Jurkat, Clone E6-1 (cell line): ENCODE data around the gene KIN.
"Not testable (repeated sequence)": the region's sequence is repeated elsewhere in the genome, so short reads cannot be mapped to it uniquely, and the experiment has no call there.

Experiments used
- DNase-seq: peaks from one replicate; pipeline ENCODE4 v3.0.0-alpha.2; 2011; ENCODE audit warnings: low read depth, low spot score
- H3K4me3 ChIP-seq: 2 replicates; pipeline ENCODE4 v1.5.1; 2011; ENCODE audit warnings: mild to moderate bottlenecking, low read length, control low read depth, moderate library complexity

Gene KIN

DNA sequence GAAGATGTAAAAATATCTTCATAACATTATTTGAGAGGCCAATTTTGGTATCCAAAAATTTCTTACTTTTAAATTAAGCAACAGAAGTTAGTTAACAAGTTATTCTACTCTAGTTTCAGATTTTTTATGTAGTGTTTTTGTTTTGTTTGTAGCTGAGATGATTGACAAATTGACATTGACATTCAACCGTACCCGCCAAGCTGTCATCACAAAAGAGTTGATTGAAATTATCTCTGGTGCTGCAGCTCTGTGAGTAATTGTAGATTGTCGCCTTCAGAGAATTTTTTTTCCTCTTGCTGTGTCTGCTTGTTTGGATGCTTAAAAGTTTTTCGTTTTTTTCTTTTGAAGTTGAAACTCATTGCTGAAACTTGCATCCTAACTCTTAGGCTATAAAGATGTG, 14.8 kb upstream of the KIN start:
- DNase-seq, result no peak
- H3K4me3 ChIP-seq, result no peak overlapping the region

DNA sequence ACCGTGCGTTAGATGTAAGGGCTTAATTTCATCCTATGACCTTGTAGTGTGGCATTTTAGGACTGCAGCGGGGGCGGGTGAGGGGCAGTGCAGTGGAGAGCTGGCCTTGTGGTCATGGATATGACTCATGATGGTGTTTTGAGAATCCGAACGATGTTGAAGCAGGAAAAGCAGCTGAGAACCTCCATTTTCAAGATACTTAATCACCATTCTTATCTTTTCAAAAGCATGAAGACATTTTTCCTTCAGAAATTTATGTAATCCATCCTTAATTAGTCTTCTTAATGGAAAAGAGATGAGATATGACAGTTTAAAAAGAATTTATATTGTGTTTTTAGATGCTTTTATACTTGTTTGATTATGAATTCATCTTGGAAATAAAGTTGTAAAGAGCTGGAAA, 9.8 kb upstream of the KIN start:
- DNase-seq, result no peak
- no peak overlapping the region for H3K4me3 ChIP-seq

DNA sequence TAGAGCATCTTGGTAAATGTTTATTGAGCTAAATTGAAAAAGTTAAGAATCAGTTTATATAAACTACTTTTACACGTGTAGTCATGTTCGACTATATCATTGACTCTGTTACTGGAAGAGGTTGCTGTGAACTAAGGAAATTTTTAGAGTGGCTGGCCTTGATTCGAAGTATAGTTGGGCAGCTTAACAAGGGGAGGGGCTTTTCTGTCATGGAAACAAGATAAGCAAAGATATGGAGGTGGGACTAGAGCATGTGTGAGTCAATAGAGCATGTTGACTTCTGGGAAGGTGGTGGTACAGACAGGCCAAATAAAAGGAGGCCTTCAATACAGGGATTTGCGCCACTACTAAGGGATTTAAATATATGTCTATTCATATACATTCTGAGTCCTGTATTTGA, 7.8 kb upstream of the KIN start:
- H3K4me3 ChIP-seq, result no peak overlapping the region
- DNase-seq, result no peak

DNA sequence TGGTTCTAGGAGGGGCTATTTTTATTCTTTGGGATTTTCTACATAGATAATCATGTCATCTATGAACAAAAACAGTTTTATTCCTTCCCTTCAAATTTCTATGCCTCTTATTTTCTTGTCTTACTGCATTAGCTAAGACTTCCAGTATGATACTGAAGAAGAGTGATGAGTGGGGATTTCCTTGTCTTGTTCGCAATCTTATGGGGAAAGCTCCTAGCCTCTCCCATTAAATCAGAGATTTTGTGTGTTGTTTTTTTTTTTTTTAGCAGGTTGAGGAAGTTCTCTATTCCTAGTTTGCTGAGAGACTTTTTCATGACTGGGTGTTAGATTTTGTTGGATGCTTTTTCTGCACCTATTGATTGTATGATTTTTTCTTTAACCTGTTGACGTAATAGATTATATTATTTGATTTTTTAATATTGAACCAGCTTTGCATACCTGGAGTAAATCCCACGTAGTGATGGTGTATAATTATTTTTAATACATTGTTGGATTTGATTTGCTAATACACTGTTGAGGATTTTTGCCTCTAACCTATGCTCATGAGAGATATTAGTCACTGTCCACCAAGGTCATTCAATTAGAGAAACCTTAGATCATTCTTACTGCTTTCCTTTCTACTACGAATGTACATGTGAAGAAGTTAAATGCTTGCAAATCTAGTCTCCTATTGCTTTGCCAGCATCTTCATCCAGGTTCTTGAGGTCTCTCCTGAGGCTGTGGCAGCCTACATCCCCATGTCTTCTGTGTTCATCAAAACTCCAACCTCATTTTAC, 6.6 kb upstream of the KIN start:
- no peak for DNase-seq
- no peak overlapping the region for H3K4me3 ChIP-seq

DNA sequence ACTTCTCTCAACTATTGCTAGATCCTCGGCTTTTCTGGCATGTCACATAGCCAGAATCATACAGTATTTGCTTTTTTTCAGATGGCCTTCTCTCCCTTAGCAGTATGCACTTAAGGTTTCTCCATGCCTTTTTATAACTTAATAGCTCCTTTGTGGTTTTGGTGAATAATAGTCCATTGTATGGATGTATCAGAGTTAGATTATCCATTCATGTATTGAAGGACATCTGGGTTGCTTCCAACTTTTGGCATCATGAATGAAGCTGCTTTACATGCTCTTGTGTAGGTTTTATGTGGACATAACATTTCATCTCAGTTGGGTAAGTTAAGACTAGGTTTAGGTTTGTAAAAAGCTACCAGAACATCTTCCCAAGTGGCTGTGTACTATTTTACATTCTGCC, 4.7 kb upstream of the KIN start:
- DNase-seq, result no peak
- H3K4me3 ChIP-seq, result no peak overlapping the region

- H3K4me3 ChIP-seq, result peak overlapping the region; percentile 78
- DNase-seq, result no peak
Observed at GRCh38 chr10:7789390-7789789, 1.6 kb upstream of the KIN start.

DNA sequence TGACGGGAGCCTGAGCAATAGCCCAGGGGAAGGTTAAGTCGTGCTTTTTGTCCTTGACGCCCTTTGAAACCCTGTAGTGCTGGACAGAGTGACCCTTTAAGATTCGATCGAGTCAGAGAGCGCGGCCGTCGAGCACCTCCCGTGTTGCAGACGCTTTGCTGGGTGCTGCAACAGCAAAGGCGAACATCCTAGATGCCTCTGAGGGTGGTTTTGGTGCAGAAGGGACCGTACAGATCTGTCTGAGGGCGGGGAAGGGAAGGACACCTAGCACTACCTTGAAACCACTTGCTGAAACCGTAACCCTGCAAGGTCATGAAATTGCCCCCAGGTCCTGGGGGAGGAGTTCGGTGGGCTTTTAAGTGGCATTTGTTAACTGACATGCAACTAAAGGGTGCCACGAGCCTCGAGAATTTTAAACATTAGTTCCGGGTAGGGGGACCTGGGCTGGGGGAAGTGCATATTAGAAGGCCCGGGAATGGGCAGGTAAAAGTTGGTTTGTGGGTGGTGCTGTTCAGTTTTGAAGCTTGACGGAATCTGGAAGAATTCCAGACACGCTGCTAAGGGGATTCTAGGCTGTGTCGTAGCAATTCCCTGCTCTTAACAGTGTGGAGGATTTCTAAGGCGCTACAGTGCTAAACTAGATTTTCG, 970 bp upstream of the KIN start:
- DNase-seq, result no peak
- H3K4me3 ChIP-seq, result peak overlapping the region; percentile 78

DNA sequence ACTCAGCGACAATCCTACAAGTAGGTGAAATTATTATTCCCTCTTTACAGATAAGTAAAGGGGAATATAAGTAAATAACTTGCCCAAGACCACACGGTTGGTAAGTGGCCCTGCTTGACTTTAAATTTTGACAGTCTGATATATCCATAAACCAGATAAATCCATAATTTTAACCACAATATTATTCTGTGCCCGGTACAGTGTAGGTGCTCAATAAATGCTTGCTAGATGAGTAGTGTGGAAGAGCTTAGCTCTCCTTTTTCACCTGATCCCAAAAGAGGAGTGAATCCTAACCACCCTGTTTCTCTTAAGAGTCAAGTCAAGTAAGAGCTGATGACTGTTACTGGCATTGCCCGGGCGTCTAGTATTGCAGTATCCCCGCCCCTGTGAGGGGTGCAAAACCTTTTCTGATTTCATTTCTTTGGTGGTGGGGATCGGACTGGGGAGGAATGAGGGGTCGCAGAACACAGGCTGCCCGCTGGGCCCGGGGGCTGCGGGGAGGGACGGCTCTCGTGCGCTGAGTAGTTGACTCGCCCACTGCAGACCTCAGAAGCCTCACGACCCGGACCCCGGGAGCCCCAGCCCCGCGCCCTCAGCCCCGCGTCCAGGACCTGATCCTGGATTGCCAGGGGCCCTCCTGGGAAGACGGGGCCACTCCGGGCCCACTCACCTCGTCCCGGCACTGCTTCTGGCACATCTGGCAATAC, 490 bp downstream of the KIN start:
- DNase-seq, result no peak
- H3K4me3 ChIP-seq, result peak overlapping the region; percentile 78

DNA sequence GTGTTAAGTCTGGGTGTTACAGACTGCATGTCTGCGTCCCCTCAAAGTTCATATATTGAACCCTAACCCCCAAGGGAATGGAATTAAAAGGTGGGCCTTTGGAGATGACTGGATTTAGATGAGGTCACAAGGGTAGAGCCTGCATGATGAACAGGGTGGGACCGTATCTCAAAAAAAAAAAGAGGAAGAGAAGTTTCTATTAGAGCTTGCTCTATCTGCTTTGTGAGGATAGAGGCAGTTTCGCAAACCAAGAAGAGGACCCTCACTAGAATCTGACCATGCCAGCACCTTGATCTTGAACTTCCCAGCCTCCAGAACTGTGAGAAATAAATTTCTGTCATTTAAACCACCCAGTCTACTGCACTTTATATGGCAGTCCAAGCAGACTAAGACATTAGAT, 1.4 kb downstream of the KIN start:
- no peak for DNase-seq
- no peak overlapping the region; the same call in 1 of the 2 replicates for H3K4me3 ChIP-seq

DNA sequence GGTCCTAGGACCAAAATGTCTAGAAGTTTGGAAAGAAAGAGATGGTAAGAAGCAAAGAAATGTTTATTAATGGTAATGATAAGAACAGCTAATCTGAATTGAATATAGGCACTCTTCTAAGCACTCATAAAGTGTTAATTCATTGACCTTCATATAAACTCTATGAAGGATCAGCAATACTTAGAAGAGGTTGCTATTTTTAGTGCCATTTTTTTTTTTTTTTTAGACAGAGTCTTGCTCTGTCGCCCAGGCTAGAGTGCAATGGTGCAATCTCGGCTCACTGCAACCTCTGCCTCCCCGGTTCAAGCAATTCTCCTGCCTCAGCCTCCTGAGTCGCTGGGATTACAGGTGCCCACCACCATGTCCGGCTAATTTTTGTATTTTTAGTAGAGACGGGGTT, 5.6 kb downstream of the KIN start:
- H3K4me3 ChIP-seq, DNase-seq: not testable (repeated sequence)

GRCh38 chr10:7776777-7777176, 11.0 kb downstream of the KIN start:
- H3K4me3 ChIP-seq, result no peak overlapping the region
- DNase-seq, result no peak

- no peak for DNase-seq
- H3K4me3 ChIP-seq, result no peak overlapping the region
Observed at GRCh38 chr10:7773845-7774801, 13.7 kb downstream of the KIN start.

DNA sequence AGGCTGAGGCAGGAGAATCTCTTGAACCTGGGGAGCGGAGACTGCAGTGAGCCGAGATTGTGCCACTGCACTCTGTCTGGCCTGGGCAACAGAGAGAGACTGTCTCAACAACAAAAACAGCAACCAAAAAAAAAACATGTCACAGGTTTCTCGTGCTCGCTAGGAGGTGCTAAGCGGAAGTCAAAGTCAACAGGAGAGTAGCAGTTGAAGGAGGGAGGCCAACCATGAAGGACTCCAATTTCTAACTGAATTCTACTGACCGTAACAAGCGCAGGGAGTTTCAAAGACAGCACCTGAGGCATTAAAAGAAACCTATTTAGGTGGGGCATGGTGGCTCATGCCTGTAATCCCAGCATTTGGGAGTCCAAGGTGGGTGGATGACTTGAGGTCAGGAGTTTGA, 19.4 kb downstream of the KIN start:
- H3K4me3 ChIP-seq, result no peak overlapping the region
- DNase-seq, result no peak

DNA sequence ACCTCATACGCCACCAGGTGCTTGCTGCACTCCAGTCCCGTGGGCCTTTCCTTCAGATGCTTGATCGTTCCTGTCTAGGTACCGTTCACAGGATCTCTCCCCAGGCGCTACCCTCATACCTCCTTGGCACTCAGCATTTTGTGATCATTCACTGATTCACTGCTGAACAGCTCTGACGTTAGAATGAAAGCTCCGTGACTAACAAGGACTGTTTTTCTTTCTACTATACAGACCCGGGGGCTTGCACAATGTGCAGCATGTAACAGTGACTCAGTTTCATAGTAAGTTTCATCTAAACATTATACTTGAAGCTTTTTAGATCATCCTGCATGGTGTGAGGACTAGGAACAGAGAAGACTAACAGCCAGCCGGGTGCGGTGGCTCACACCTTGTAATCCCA, 20.6 kb downstream of the KIN start:
- H3K4me3 ChIP-seq, result no peak overlapping the region
- DNase-seq, result no peak

DNA sequence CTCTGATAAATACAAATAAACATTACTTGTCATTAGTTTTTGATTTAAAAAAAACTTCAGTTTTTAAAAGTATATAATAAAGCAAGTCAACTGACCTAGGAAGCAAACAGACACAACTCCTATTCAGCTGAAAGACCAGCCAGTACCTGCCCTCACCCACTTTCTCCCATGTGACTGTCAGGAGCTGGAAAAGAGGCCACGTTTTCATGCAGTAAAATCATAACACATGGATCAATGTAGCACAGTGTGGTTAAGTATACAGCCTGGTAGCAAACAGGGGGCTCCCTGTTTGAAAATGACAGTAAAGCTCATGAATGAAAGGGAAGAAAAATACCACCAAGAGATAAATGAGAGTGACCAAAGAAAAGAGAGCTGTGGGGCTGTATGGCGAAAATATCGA, 21.6 kb downstream of the KIN start:
- no peak for DNase-seq
- H3K4me3 ChIP-seq, result no peak overlapping the region

GRCh38 chr10:7763929-7764328, 23.9 kb downstream of the KIN start:
- H3K4me3 ChIP-seq, result no peak overlapping the region
- no peak for DNase-seq

DNA sequence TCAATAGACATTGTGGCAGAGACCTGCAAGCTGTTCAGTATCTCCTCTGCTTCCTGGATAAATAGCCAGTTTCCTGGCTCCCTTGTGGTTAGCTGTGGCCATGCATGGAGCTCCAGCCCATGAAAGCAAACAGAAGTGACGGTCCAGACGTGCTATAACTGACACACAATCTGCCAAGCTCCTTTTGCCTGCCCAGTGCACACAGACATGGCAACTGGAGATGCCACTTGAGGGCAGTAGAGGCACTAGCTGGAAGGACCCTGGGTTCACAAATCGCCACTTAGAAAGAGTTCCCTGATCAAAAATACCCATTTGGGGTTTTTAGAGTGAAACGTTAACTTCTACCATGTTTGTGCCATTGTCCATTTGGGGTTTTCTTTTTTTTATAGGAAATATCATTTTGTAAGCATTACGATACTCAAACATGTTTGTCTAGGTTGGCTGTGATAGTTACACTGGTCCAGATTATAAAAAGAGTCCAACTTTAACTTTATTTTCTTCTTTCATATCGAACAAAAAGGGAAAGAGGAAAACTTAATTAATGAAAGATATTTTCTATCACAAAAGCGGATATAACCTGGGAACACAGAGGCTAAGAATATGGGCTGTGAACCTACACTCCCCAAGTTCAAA, 31.3 kb downstream of the KIN start:
- peak; percentile 6 for DNase-seq
- H3K4me3 ChIP-seq, result no peak overlapping the region

DNA sequence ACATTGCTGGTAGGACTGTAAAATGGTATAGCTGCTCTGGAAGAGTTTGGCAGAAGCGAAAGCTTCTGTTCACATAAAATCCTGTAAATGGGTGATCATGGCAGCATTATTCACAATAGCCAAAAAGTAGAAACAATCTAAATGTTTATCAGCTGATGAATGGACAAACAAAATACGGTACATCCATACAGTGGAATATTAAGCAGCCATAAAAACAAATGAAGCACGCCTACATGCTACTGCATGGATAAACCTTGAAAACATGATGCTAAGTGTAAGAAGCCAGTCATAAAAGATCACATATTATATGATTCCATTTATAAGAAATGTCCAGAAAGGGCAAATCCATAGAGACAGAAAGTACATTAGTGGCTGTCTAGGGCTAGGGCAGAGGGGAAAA, 32.7 kb downstream of the KIN start:
- DNase-seq, result no peak
- H3K4me3 ChIP-seq, result no peak overlapping the region

- no peak overlapping the region for H3K4me3 ChIP-seq
- no peak for DNase-seq
Observed at GRCh38 chr10:7752251-7752650, 35.5 kb downstream of the KIN start.
